ENCODE results near the gene PSAP.

- TF ChIP-seq POLR2A (IDR thresholded peaks at IDR 0.05) (no peak), CTCF (IDR thresholded peaks at IDR 0.05) (no peak), EP300 (IDR thresholded peaks at IDR 0.05) (no peak)
These were observed 74.5 kb downstream of the PSAP start for GRCh38 chr10:71776481-71776925.

All from tibial nerve (tissue), 4 donors.